ENCODE results near the gene CBR1. TPM values are rescaled to one million over a fixed set of nuclear protein-coding genes. Genes with fewer than 3 reads are reported as not detected.

CBR1 gene
- total and polyA plus RNA-seq, 2 donors (not counting 3 experiments of a cell fraction or from before 2014, with no cell fraction given) = 41.3 to 124 TPM

DNA sequence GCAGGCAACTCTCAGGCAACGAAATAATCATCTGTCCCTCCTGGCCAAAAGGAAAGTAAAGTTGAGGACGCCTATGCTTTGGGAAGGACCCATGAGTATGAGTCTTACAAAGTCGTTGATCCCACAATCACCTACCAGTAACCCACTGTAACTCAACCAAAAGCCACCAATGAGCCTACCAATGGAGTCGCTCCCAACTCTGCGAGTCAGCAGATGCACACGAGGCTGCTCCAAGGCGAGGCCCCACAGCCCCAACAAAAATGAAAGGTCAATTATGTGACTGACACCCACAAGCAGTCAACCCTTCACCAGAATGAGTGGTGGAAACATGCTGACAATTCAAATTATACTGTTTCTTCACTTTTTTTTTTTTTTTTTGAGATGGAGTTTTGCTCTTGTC is 21.5 kb upstream of the CBR1 start:
- no peak overlapping the region for H3K4me3 ChIP-seq (replicated peaks in 1 of 3; ENCODE audit: insufficient read depth in 1 of 3, low read depth in 1 of 3, low read length in 3 of 3)
- BruUV-seq (replicated peaks) = no TSS peak
- no peak overlapping the region for H3K4me2 ChIP-seq (ENCODE audit: insufficient read depth, low read length)
- H3K9me3 ChIP-seq (replicated peaks; ENCODE audit: control insufficient read depth, insufficient read depth, low read length) = no peaks in the 10 kb centered on the region
- H3K27me3 ChIP-seq (ENCODE audit: control insufficient read depth in 2 of 2, insufficient read depth in 2 of 2, low read length in 2 of 2) = no peaks in the 10 kb centered on the region
- POLR2A ChIA-PET = no interaction called here
- dilution Hi-C loops (cut with MboI; ENCODE audit: extremely low pct_ligation_motif_present, low sequenced_read_pairs) = no loop called here
- DNase-seq (ENCODE audit: low read depth, low spot score) (no peak), FAIRE-seq (no peak)
- H3K79me2 ChIP-seq (ENCODE audit: control insufficient read depth, insufficient read depth, low read length) = no peaks in the 10 kb centered on the region
- H2AFZ ChIP-seq (ENCODE audit: low read depth, low read length) = no peak overlapping the region
- H3K36me3 ChIP-seq (ENCODE audit: control insufficient read depth in 2 of 2, extremely low read depth in 1 of 2, insufficient read depth in 2 of 2, low read length in 2 of 2) = peaks cover 5 to 25% of the 10 kb centered on the region in 2 experiments
- intact Hi-C loops (cut with micrococcal nuclease) = no loop called here
- H3K9ac ChIP-seq (replicated peaks; ENCODE audit: extremely low read depth, insufficient read depth, low read length) = no peak overlapping the region
- TF ChIP-seq JUN (IDR thresholded peaks at IDR 0.05; ENCODE audit: borderline replicate concordance, insufficient read depth, insufficient read length, low read depth) (no peak), EZH2 (IDR thresholded peaks at IDR 0.05; ENCODE audit: borderline replicate concordance, low read depth, low read length, severe bottlenecking) (no peak), FOS (IDR thresholded peaks at IDR 0.05; ENCODE audit: borderline replicate concordance, insufficient read depth, low read length) (no peak), MAX (IDR thresholded peaks at IDR 0.05; ENCODE audit: insufficient read depth, insufficient read length) (no peak), POLR2A (IDR thresholded peaks at IDR 0.05; ENCODE audit: low read depth, low read length) (no peak), MYC (IDR thresholded peaks at IDR 0.05; ENCODE audit: low read depth, low read length) (no peak), GATA2 (IDR thresholded peaks at IDR 0.05; ENCODE audit: insufficient read depth, insufficient read length, low read depth, low read length) (no peak), POLR2AphosphoS5 (IDR thresholded peaks at IDR 0.05; ENCODE audit: insufficient read depth, low read depth, low read length) (no peak)
- TF ChIP-seq, protein P1, sequence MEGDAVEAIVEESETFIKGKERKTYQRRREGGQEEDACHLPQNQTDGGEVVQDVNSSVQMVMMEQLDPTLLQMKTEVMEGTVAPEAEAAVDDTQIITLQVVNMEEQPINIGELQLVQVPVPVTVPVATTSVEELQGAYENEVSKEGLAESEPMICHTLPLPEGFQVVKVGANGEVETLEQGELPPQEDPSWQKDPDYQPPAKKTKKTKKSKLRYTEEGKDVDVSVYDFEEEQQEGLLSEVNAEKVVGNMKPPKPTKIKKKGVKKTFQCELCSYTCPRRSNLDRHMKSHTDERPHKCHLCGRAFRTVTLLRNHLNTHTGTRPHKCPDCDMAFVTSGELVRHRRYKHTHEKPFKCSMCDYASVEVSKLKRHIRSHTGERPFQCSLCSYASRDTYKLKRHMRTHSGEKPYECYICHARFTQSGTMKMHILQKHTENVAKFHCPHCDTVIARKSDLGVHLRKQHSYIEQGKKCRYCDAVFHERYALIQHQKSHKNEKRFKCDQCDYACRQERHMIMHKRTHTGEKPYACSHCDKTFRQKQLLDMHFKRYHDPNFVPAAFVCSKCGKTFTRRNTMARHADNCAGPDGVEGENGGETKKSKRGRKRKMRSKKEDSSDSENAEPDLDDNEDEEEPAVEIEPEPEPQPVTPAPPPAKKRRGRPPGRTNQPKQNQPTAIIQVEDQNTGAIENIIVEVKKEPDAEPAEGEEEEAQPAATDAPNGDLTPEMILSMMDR (IDR thresholded peaks at IDR 0.05; ENCODE audit: extremely low read depth in 1 of 2, insufficient read depth in 1 of 2, low read depth in 1 of 2, low read length in 2 of 2) = no peak
- CTCF ChIA-PET = interaction anchor here (0.6 to 1.4 kb wide), 4 partner anchors 12 to 899 kb away, joined by 3 to 4 read pairs (median 3); no protein-coding TSS in a partner anchor
- peaks cover 17% of the 10 kb centered on the region for H3K4me1 ChIP-seq (ENCODE audit: control insufficient read depth, extremely low read depth, insufficient read depth, low read length)
- H3K9me1 ChIP-seq (replicated peaks; ENCODE audit: control insufficient read depth, extremely low read depth, insufficient read depth, low read length) = no peaks in the 10 kb centered on the region
- no peaks in the 10 kb centered on the region for H4K20me1 ChIP-seq (replicated peaks; ENCODE audit: control insufficient read depth, extremely low read depth, insufficient read depth, low read length)
- H3K27ac ChIP-seq (ENCODE audit: insufficient read depth, low read depth, low read length) = no peak overlapping the region

Data from endothelial cell of umbilical vein (primary cell).